Measurements from ENCODE around the gene SERPINB3.
"Not testable (repeated sequence)": the region's sequence is repeated elsewhere in the genome, so short reads cannot be mapped to it uniquely, and the experiment has no call there.

Gene SERPINB3

GRCh38 chr18:63646936-63647335, 14.8 kb downstream of the SERPINB3 start:
- no peak for DNase-seq (ENCODE audit: low spot score)

- not testable (repeated sequence) for DNase-seq (ENCODE audit: low spot score)
Measured at GRCh38 chr18:63644694-63645093, 17.0 kb downstream of the SERPINB3 start.

GRCh38 chr18:63644142-63644541, 17.6 kb downstream of the SERPINB3 start, which contains the start of gene SERPINB4:
Gene SERPINB4, minus strand, starts transcription at chr18:63644256. Its CDS starts 679 bp downstream, at chr18:63643577.
- DNase-seq (ENCODE audit: low spot score): not testable (repeated sequence)

DNA sequence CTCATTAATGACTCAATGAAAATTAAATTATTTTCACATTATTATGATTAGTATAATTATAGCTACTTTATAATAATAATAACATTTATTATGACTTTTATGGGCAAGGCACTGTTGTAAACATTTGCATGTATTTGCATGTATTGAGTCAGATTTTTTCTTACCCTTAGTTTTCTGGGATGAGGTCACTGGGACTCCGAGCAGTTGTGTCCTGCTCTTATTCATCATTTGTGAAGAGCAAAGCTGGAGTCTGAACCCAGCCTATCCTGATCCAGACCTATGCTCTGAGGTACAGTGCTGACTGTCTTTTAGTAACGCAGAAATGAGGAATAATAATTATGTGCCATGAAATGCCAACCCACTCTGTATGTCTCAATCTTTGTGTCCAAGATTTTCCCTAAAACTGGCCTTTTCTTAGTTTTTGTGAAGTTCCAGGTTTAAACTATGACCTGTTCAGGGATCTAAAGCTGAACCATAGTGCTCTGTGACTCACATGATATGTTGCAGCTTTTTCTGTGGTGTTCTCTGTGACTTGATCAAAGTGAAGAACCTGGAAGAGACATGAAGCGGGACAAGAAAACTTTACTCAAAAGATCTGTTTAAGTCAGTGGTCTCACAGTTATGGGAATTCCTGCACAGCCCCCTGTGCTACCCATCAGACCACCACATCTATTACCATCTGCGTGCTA, 18.9 kb downstream of the SERPINB3 start:
- DNase-seq (ENCODE audit: low spot score): not testable (repeated sequence)

GRCh38 chr18:63641157-63641680, 20.5 kb downstream of the SERPINB3 start:
- not testable (repeated sequence) for DNase-seq (ENCODE audit: low spot score)

GRCh38 chr18:63637703-63638102, 24.0 kb downstream of the SERPINB3 start:
- no peak for DNase-seq (ENCODE audit: low spot score)

DNA sequence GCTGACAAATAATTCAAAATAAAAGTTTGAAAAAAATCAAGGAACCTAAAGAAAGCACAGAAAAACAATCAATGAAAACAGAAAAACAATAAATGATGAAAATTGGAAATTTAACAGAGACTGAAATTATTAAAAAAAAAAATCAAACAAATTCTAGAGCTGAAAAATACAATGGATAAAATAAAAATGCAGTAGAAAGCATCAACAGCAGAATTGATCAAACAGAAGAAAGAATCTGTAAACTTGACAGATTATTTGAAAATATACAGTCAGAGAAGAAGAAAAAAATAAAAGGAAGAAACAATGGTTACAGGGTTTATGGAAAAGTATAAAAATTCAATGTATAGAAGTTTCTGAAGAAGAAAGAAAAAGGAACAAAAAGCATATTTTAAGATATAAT, 33.9 kb downstream of the SERPINB3 start:
- DNase-seq (ENCODE audit: low spot score): no peak

DNA sequence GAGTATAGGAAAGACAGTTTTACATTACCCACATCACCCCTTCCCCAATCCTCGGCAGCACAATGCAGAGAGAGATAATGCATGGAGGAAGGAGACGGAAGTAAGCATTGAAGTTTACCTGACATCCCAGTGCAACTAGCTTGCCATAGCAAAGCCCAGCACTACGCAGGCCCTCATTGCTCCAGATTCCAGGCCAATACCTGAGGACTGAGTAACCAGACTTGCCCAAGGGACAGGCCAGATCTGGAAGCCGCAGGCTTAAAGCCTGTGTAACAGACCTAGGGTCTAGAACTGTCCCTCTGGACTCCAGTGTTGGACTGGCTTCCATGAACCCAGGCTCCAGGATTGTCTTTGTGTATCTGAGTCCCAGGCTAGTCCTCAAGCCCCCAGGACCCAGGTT, 35.3 kb downstream of the SERPINB3 start:
- DNase-seq (ENCODE audit: low spot score): no peak

GRCh38 chr18:63624863-63625262, 36.8 kb downstream of the SERPINB3 start:
- no peak for DNase-seq (ENCODE audit: low spot score)

DNA sequence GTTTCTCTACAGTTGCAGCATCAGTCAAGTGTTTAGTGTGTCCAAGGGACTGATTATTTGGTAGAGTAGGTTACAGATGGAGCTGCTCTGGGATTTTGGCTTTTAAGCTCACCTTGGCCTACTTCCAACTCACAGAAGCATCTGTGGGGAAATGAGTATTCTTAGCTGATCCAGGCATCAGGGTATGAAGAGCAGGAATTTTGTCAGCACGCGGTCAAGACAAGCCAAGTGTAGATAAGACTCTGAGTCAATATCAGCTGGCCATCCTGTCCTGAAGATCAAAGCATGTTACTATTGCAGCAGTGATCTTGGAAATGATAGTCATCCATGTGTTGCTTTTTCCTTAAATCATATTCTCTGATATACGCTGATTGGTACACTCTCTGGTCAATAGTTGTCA, 42.0 kb downstream of the SERPINB3 start:
- DNase-seq (ENCODE audit: low spot score): no peak

DNA sequence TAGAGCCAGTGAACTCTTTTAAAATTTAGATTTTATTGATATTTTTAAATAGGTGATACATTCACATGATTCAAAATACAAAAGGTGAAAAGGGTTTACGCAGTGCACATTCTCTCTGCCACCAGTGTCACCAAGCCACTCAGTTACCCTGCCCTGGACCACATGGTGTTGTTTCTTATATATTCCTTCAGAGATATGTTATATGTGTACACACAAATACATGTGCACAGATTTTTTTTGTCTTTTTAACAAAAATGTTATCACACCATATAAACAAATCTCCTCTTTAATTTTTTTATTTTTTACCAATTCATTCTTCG, 43.8 kb downstream of the SERPINB3 start:
- no peak for DNase-seq (ENCODE audit: low spot score)

DNA sequence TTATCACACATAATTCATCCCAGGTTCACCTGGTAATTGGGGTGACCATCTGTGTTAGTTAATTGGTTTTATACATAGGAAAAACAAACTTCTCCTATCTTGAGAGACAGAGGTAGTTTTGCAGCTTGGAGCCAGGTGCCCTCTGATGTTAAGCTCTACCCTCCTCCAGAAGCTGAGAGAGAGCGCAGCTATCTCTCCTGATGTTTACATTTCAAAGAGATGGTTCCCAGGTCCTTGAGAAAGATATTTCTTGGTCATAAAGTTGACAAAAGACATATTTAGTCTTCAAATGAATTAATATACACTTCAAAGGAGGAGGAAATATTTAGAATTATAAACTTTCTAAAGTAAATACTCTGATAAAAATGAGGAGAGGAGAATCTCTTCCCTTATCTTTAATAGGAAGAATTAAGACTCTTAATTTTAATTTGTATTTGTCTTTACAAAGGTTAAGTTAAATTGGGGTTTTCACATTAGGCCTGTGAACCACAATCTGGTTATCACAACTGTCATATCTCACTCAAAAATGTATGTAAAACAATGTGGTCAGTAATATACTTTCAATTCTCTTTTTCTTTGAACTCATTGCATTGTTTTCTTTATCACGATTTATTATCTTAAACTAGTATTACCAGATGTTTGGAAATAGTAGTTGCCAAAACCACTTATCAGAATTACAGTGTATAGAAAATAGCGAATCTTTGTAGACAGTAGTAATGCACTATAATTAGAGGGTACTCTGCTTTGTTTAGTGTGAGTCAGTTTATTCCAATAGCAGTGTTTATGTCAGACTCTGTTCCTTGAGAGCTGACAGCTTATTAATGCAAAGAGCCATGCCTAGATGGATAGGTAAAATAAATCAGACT, 44.4 kb downstream of the SERPINB3 start:
- DNase-seq (ENCODE audit: low spot score): no peak

- DNase-seq (ENCODE audit: low spot score): no peak
Measured at GRCh38 chr18:63613420-63613819, 48.3 kb downstream of the SERPINB3 start.

DNA sequence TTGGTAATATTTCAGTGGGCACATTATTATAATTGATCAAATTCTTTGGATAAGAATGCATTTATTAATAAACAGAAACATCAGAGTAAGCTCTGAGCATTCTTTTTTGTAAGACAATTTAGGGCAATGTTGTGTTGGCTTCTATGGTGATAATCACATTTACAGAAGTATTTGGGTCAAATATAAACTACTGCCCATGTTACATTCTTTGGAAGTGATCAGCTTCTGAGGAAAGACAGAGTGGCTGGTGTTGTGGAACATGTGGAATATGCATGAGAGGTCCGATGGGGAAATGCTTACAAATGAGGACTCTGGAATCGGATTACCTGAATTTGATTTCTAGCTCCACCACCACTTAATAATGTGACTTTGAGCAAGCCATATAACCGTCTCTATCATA, 55.2 kb downstream of the SERPINB3 start:
- no peak for DNase-seq (ENCODE audit: low spot score)

Measured in Ammon's horn (tissue), 1 donor.